HG02970 (cell line): Measurements from ENCODE around the gene YY1AP1.
"Not testable (repeated sequence)": the region's sequence is repeated elsewhere in the genome, so short reads cannot be mapped to it uniquely, and the experiment has no call there.

ENCODE experiments used
- ATAC-seq: cut with Tn5 transposase; IDR thresholded peaks from one replicate; pipeline ENCODE4 v1.9.1; 2021; ENCODE audit warnings: mild to moderate bottlenecking, moderate library complexity, moderate number of reproducible peaks; ENCODE audit not compliant: unreplicated experiment, low FRiP score

Gene YY1AP1

GRCh38 chr1:155696524-155696923, 8.0 kb upstream of the YY1AP1 start:
- no peak for ATAC-seq

- ATAC-seq = no peak
Observed at GRCh38 chr1:155695608-155696007, 7.0 kb upstream of the YY1AP1 start.

GRCh38 chr1:155695072-155695471, 6.5 kb upstream of the YY1AP1 start:
- ATAC-seq = no peak

GRCh38 chr1:155694167-155694566, 5.6 kb upstream of the YY1AP1 start:
- ATAC-seq = no peak

- ATAC-seq = no peak
Observed at GRCh38 chr1:155691992-155692528, 3.5 kb upstream of the YY1AP1 start.

GRCh38 chr1:155689081-155689607, 570 bp upstream of the YY1AP1 start, which contains the start of gene DAP3:
Gene DAP3, plus strand, starts transcription at chr1:155689091. Its CDS starts 20,689 bp downstream, at chr1:155709780.
- ATAC-seq = not testable (repeated sequence)

- ATAC-seq = not testable (repeated sequence)
Observed at GRCh38 chr1:155687705-155688323, 760 bp downstream of the YY1AP1 start.

GRCh38 chr1:155681776-155682175, 6.8 kb downstream of the YY1AP1 start:
- ATAC-seq = no peak

- no peak for ATAC-seq
Observed at GRCh38 chr1:155680531-155680930, 8.0 kb downstream of the YY1AP1 start.

GRCh38 chr1:155678992-155679391, 9.6 kb downstream of the YY1AP1 start:
- ATAC-seq = not testable (repeated sequence)

GRCh38 chr1:155678027-155678426, 10.5 kb downstream of the YY1AP1 start:
- ATAC-seq = no peak

- no peak for ATAC-seq
Observed at GRCh38 chr1:155673003-155673402, 15.6 kb downstream of the YY1AP1 start.

- no peak for ATAC-seq
Observed at GRCh38 chr1:155671750-155672149, 16.8 kb downstream of the YY1AP1 start.

GRCh38 chr1:155669233-155670162, 19.1 kb downstream of the YY1AP1 start:
- ATAC-seq = no peak

- ATAC-seq = not testable (repeated sequence)
Observed at GRCh38 chr1:155661239-155661638, 27.3 kb downstream of the YY1AP1 start.

- no peak for ATAC-seq
Observed at GRCh38 chr1:155657463-155657862, 31.1 kb downstream of the YY1AP1 start.

- ATAC-seq = no peak
Observed at GRCh38 chr1:155652951-155653350, 35.6 kb downstream of the YY1AP1 start.

GRCh38 chr1:155651861-155652661, 36.5 kb downstream of the YY1AP1 start:
- no peak for ATAC-seq

- ATAC-seq = no peak
Observed at GRCh38 chr1:155650231-155650757, 38.3 kb downstream of the YY1AP1 start.

- ATAC-seq = no peak
Observed at GRCh38 chr1:155649676-155650075, 38.9 kb downstream of the YY1AP1 start.
